Erythroblast (primary cell): ENCODE results near the gene COPE.

Experiments used
- GATA1 ChIP-seq: IDR thresholded peaks from 2 replicates; pipeline ENCODE4 v1.6.1; 2011; ENCODE audit warnings: low read depth, mild to moderate bottlenecking, control low read depth, low read length, moderate library complexity
- POLR2A ChIP-seq: IDR thresholded peaks from 2 replicates; pipeline ENCODE4 v1.6.1; 2011; ENCODE audit warnings: mild to moderate bottlenecking, low read length

GRCh38 chr19:18945297-18945696, 26.1 kb upstream of the COPE start:
- TF ChIP-seq POLR2A (no peak), GATA1 (no peak)
